ENCODE results near the gene VAV3. TPM values are rescaled to one million over a fixed set of nuclear protein-coding genes. Genes with fewer than 3 reads are reported as not detected.

The VAV3 gene
- total RNA-seq, 2 donors from 2014 or later: 18.4 to 21.4 TPM

DNA sequence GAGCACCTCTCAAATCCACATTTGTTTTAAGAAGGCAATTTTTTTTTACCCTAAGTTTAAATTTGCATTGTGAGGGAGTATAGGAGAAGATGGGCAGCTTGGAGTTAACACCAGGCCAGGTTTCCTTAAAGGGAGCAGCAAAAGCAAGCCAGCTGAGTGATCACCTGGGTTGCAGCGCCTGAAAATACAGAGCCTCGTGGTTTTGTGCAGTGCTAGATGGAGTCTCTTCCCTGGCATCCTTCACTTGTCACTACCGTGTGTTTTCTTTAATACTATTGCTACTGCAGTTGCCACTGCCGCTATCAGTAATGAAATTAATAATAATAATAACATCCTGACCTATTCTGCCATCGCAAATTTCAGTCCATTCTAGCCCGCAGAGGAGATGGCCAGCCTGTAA, 35.2 kb upstream of the VAV3 start:
- whole genome bisulfite sequencing, 2 donors: 74 to 75% methylated on average over 6 of the region's 6 CpGs
- DNase-seq (no peak), ATAC-seq (no peak)
- intact Hi-C loops (cut with DNase I): no loop called here
- H3K9me3 ChIP-seq: no peaks in the 10 kb centered on the region
- no peaks in the 10 kb centered on the region for H3K4me1 ChIP-seq
- no peak overlapping the region for H3K27ac ChIP-seq
- no peak overlapping the region for H3K4me3 ChIP-seq
- H3K27me3 ChIP-seq: no peaks in the 10 kb centered on the region
- no peaks in the 10 kb centered on the region for H3K36me3 ChIP-seq (replicated peaks in 1 of 2; ENCODE audit: insufficient read depth in 1 of 2, low read depth in 2 of 2)
- TF ChIP-seq POLR2A (IDR thresholded peaks at IDR 0.05): no peak
- TF ChIP-seq, protein P1, sequence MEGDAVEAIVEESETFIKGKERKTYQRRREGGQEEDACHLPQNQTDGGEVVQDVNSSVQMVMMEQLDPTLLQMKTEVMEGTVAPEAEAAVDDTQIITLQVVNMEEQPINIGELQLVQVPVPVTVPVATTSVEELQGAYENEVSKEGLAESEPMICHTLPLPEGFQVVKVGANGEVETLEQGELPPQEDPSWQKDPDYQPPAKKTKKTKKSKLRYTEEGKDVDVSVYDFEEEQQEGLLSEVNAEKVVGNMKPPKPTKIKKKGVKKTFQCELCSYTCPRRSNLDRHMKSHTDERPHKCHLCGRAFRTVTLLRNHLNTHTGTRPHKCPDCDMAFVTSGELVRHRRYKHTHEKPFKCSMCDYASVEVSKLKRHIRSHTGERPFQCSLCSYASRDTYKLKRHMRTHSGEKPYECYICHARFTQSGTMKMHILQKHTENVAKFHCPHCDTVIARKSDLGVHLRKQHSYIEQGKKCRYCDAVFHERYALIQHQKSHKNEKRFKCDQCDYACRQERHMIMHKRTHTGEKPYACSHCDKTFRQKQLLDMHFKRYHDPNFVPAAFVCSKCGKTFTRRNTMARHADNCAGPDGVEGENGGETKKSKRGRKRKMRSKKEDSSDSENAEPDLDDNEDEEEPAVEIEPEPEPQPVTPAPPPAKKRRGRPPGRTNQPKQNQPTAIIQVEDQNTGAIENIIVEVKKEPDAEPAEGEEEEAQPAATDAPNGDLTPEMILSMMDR (IDR thresholded peaks at IDR 0.05): no peak

DNA sequence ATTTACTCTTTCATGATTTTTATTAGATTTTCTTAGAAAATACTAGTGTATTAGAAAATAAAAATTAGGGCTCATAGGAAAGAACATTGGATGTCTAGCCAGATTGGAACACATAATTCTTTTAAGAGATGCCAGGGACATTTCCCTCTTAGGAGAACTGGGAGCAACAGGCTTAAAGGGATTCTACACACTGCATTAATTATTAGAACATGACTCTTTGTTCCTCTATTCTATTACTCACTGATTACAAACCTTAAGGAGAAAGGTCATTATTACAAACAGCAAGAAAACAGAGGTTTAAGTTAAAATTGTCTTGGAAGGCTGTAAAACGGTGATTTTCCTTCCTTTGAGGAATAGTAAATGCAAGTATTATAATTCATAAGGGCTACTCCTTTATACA, 32.9 kb upstream of the VAV3 start:
- Histone ChIP-seq H3K9me3 (no peaks in the 10 kb centered on the region), H3K36me3 (replicated peaks in 1 of 2; ENCODE audit: insufficient read depth in 1 of 2, low read depth in 2 of 2) (no peaks in the 10 kb centered on the region), H3K27ac (no peak overlapping the region), H3K4me1 (no peaks in the 10 kb centered on the region), H3K4me3 (no peak overlapping the region), H3K27me3 (no peaks in the 10 kb centered on the region)
- intact Hi-C loops (cut with DNase I): no loop called here
- no peak for TF ChIP-seq POLR2A (IDR thresholded peaks at IDR 0.05)
- TF ChIP-seq, protein P1 (IDR thresholded peaks at IDR 0.05): no peak
- ATAC-seq (no peak), DNase-seq (no peak)
- WGBS, 2 donors: 38 to 39% methylated on average over 1 of the region's 1 CpG

DNA sequence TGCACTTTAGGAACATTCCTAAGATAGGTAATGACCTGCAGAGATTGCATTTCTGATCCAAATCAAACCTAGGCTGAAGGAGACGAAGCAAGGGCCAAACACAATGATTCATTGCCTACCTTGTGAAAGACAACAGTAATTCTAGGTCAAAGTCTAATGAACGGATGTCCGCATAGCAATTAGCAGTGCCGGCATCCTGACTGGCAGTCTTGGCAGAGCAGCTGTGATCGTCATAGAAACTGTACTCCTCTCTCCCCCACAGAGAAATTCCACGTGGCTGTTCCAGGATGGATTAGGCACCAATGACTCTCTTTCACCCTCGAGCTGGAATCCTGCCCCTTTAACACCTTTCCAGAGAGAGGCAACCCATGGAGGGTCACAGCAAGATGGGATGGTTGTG, 28.9 kb upstream of the VAV3 start:
- DNase-seq: no peak
- WGBS, 2 donors: 16 to 22% methylated on average over 7 of the region's 7 CpGs

DNA sequence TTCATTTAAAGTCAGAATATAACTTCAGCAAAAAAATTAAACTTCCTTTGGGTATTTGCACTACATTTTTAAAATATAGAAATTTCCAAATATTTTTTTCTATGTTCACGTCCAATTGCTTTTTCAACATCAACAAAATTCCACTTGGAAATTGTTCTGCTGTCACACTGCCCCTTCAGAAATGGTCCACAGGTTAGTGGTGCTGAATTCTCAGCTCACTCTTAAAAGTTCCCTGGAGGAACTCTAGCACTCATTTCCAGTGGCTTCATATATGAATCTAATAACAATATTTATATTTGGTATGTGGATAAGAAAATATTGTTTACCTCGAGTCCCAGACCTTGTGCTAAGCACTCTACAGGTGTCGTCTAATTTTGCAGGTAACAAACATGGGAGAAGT, 27.4 kb upstream of the VAV3 start:
- Histone ChIP-seq H3K9me3 (no peaks in the 10 kb centered on the region), H3K36me3 (replicated peaks in 1 of 2; ENCODE audit: insufficient read depth in 1 of 2, low read depth in 2 of 2) (no peaks in the 10 kb centered on the region), H3K27me3 (no peaks in the 10 kb centered on the region), H3K4me3 (no peak overlapping the region), H3K4me1 (no peaks in the 10 kb centered on the region), H3K27ac (no peak overlapping the region)
- no peak for ATAC-seq
- WGBS, 2 donors: 47 to 61% methylated on average over 3 of the region's 3 CpGs
- DNase-seq: no peak
- intact Hi-C loops (cut with DNase I): no loop called here
- TF ChIP-seq, protein P1 (IDR thresholded peaks at IDR 0.05): no peak
- no peak for TF ChIP-seq POLR2A (IDR thresholded peaks at IDR 0.05)

More for the DNA sequence above, 28.9 kb upstream of the VAV3 start:
- Histone ChIP-seq H3K27me3 (no peaks in the 10 kb centered on the region), H3K36me3 (replicated peaks in 1 of 2; ENCODE audit: insufficient read depth in 1 of 2, low read depth in 2 of 2) (no peaks in the 10 kb centered on the region), H3K9me3 (no peaks in the 10 kb centered on the region), H3K4me3 (no peak overlapping the region), H3K27ac (no peak overlapping the region), H3K4me1 (no peaks in the 10 kb centered on the region)
- intact Hi-C loops (cut with DNase I): no loop called here
- no peak for ATAC-seq
- TF ChIP-seq POLR2A (IDR thresholded peaks at IDR 0.05): no peak
- TF ChIP-seq, protein P1 (IDR thresholded peaks at IDR 0.05): no peak

DNA sequence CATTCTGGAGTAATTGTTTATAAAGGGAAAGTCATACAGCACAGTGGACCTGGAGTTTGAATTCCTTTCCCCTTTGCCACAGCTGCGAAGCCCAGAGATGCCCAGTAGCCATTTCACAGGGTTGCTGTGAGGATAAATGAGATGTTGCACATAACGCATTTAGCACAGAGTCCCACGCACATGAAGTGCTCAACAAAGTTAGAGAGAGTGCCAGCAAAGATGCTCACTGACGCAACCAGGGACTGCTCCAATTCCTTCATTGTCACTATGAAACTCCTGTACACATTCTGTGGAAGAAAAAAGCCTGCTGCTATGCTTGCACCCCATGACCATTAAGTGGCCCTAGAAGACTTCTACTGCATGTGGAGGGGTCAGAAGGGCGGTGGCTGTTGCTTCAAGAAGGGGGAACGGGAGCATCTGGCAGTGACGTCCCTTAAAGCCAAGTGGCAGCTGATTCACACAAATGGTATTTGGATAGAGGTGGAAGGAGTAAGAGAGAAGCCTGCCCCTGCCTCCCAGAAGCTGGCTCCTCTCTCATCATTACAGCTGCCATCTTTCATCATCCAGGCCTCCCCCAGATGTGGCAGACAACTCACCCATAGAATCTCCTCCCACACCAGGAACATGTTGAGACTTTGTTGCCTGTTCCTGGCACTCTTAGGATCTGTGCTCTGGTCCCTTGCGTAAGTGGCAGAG, 26.5 kb upstream of the VAV3 start:
- Histone ChIP-seq H3K4me3 (no peak overlapping the region), H3K4me1 (no peaks in the 10 kb centered on the region), H3K27ac (no peak overlapping the region), H3K27me3 (no peaks in the 10 kb centered on the region), H3K36me3 (replicated peaks in 1 of 2; ENCODE audit: insufficient read depth in 1 of 2, low read depth in 2 of 2) (no peaks in the 10 kb centered on the region), H3K9me3 (no peaks in the 10 kb centered on the region)
- intact Hi-C loops (cut with DNase I): no loop called here
- TF ChIP-seq, protein P1 (IDR thresholded peaks at IDR 0.05): no peak
- no peak for TF ChIP-seq POLR2A (IDR thresholded peaks at IDR 0.05)
- no peak for DNase-seq
- WGBS, 2 donors: 63 to 81% methylated on average over 8 of the region's 8 CpGs
- no peak for ATAC-seq

Data from body of pancreas (tissue), 4 donors.